ENCODE data around the gene RHOJ. TPM values are rescaled to one million over a fixed set of nuclear protein-coding genes. Genes with fewer than 3 reads are reported as not detected.
A peak's percentile ranks its signal among the peaks of the same experiment; 100 is the strongest.

Gene RHOJ
- total and polyA plus RNA-seq, 2 of the 4 experiments (the other 2 are of a cell fraction), result 9.5 to 33.9 TPM

GRCh38 chr14:63287666-63288483 is 83.6 kb downstream of the RHOJ start:
- no peak overlapping the region for H4K8ac ChIP-seq (ENCODE audit: low read depth in 2 of 2, low read length in 2 of 2)
- H2AK5ac ChIP-seq (ENCODE audit: low read depth, low read length), result no peak overlapping the region
- intact Hi-C loops (cut with micrococcal nuclease), result no loop called here
- peak; percentile 62 for DNase-seq
- H3K9me3 ChIP-seq (ENCODE audit: control insufficient read depth, insufficient read depth, low read length), result no peaks in the 10 kb centered on the region
- no peak overlapping the region for H3K14ac ChIP-seq (replicated peaks; ENCODE audit: low read depth, low read length)
- BruUV-seq (replicated peaks), result no TSS peak
- H3K9me1 ChIP-seq (ENCODE audit: insufficient read depth, low read length), result no peaks in the 10 kb centered on the region
- peaks cover 4% of the 10 kb centered on the region; the same call in 1 of the 2 replicates for H3K36me3 ChIP-seq (ENCODE audit: control insufficient read depth, insufficient read depth, low read length)
- no peak overlapping the region for H2BK15ac ChIP-seq (ENCODE audit: low read depth, low read length)
- no peaks in the 10 kb centered on the region for H4K20me1 ChIP-seq (ENCODE audit: insufficient read depth, low read length)
- H3K27ac ChIP-seq (ENCODE audit: insufficient read depth, low read length), result no peak overlapping the region
- no peak overlapping the region for H2BK20ac ChIP-seq (ENCODE audit: low read depth, low read length)
- dilution Hi-C loops (cut with HindIII; ENCODE audit: low sequenced_read_pairs, unreplicated experiment), result no loop called here
- H4K91ac ChIP-seq (ENCODE audit: insufficient read depth, low read depth, low read length), result no peak overlapping the region
- H3K18ac ChIP-seq (ENCODE audit: low read depth, low read length), result no peak overlapping the region
- H3K9ac ChIP-seq (ENCODE audit: low read depth, low read length), result no peak overlapping the region
- ATAC-seq (ENCODE audit: low read depth), result peak; percentile 84
- H2BK120ac ChIP-seq (ENCODE audit: low read depth, low read length), result no peak overlapping the region
- 80% methylated on average over 3 of the region's 6 CpGs; no CpG with 5 or more reads in 1 of the 2 experiments for WGBS, 2 experiments (ENCODE audit: extremely low coverage in 2 of 2, insufficient read length in 1 of 2)
- ChIA-PET CTCF (interaction anchor here (0.8 to 1.1 kb wide), 3 partner anchors 10 to 13 kb away, joined by 4 to 5 read pairs (median 5); no protein-coding TSS in a partner anchor), POLR2A (ENCODE audit: unreplicated experiment) (no interaction called here)
- in situ Hi-C loops (cut with MboI; ENCODE audit: low sequenced_read_pairs), result no loop called here
- H2AK9ac ChIP-seq (replicated peaks; ENCODE audit: low read depth, low read length, poor library complexity), result no peak overlapping the region
- H3K79me1 ChIP-seq (ENCODE audit: low read depth in 1 of 2, low read length in 2 of 2), result no peaks in the 10 kb centered on the region
- no peak overlapping the region for H3K4me3 ChIP-seq (ENCODE audit: insufficient read depth, low read depth, low read length)
- no peak overlapping the region for H2BK5ac ChIP-seq (ENCODE audit: low read depth, low read length, poor library complexity, severe bottlenecking)
- H3K4ac ChIP-seq (ENCODE audit: low read depth, low read length), result no peak overlapping the region
- no peak overlapping the region for H3K23ac ChIP-seq (ENCODE audit: low read depth, low read length)
- H3K4me1 ChIP-seq (ENCODE audit: control insufficient read depth, insufficient read depth, low read length), result no peaks in the 10 kb centered on the region
- H3K27me3 ChIP-seq (ENCODE audit: control insufficient read depth, insufficient read depth, low read length), result no peaks in the 10 kb centered on the region
- no peak overlapping the region for H4K5ac ChIP-seq (ENCODE audit: low read depth, low read length)
- H3K56ac ChIP-seq (ENCODE audit: extremely low read depth, insufficient read depth, low read length), result no peak overlapping the region
- no peak overlapping the region for H3K4me2 ChIP-seq (ENCODE audit: low read depth, low read length)
- no peak overlapping the region for H2AFZ ChIP-seq (replicated peaks; ENCODE audit: low read length, poor library complexity)
- no peak for TF ChIP-seq CHD1 (IDR thresholded peaks at IDR 0.05; ENCODE audit: low read depth, low read length)
- TF ChIP-seq FOS (IDR thresholded peaks at IDR 0.05; ENCODE audit: low read depth, low read length), result no peak
- no peak for TF ChIP-seq ELK1 (IDR thresholded peaks at IDR 0.05; ENCODE audit: borderline replicate concordance, low read depth, low read length)
- TF ChIP-seq RAD21 (IDR thresholded peaks at IDR 0.05; ENCODE audit: low read length), result no peak
- no peak for TF ChIP-seq RFX5 (IDR thresholded peaks at IDR 0.05; ENCODE audit: low read depth, low read length)
- TF ChIP-seq MAZ (IDR thresholded peaks at IDR 0.05; ENCODE audit: borderline replicate concordance, low read depth, low read length), result no peak
- no peak for TF ChIP-seq USF2 (IDR thresholded peaks at IDR 0.05; ENCODE audit: low read depth, low read length)
- TF ChIP-seq POLR2A (IDR thresholded peaks at IDR 0.05; ENCODE audit: low read depth, low read length), result no peak
- no peak for TF ChIP-seq MAFK (IDR thresholded peaks at IDR 0.05; ENCODE audit: low read depth, low read length)
- TF ChIP-seq SMC3 (IDR thresholded peaks at IDR 0.05; ENCODE audit: low read depth, low read length), result no peak
- TF ChIP-seq NFE2L2 (IDR thresholded peaks at IDR 0.05; ENCODE audit: low read depth, low read length), result no peak
- TF ChIP-seq MXI1 (IDR thresholded peaks at IDR 0.05; ENCODE audit: borderline replicate concordance, low read depth, low read length), result no peak
- no peak for TF ChIP-seq BHLHE40 (IDR thresholded peaks at IDR 0.05; ENCODE audit: low read depth, low read length)
- TF ChIP-seq CTCF (conservative IDR thresholded peaks at IDR 0.05; ENCODE audit: low read depth, low read length), result no peak
- no peak for TF ChIP-seq CEBPB (IDR thresholded peaks at IDR 0.05; ENCODE audit: low read depth, low read length)

Measured in IMR-90 (cell line).